Measurements from ENCODE around the gene PEX19.
"Not testable (repeated sequence)": the region's sequence is repeated elsewhere in the genome, so short reads cannot be mapped to it uniquely, and the experiment has no call there.

Gene PEX19, protein sequence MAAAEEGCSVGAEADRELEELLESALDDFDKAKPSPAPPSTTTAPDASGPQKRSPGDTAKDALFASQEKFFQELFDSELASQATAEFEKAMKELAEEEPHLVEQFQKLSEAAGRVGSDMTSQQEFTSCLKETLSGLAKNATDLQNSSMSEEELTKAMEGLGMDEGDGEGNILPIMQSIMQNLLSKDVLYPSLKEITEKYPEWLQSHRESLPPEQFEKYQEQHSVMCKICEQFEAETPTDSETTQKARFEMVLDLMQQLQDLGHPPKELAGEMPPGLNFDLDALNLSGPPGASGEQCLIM

DNA sequence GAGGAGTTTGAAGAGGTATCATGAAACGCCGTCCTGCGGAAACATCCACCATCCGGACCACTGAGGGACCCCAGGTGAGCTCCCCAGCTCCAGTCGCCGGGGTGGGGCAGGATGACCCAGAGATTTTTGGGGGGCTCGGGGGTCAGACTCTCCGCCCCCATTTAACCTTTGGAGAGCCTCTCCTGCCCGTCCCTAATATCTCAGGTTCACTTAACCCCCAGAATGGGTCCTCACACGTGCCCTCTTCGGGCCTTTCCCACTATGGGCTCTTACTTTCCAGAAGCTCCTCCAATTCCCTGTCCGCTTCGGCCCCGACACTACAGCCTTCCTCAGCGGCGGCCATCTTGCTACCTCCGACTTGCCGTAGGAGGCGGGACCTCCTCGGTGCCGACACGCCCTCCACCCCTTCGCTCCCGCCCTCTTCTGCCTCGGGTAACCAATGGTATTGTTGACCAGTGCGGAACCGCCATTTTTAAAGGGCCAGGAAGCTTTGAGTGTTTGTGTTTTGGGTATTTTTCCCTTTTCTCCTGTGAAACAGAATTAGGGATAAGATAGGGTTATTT, at the start of gene PEX19:
Gene PEX19 (minus strand): TSS at position 352 of the 563 bp plus-strand sequence. CDS start 9 bp downstream, at position 343.
- peak; percentile 76 for DNase-seq (ENCODE audit: low spot score)

DNA sequence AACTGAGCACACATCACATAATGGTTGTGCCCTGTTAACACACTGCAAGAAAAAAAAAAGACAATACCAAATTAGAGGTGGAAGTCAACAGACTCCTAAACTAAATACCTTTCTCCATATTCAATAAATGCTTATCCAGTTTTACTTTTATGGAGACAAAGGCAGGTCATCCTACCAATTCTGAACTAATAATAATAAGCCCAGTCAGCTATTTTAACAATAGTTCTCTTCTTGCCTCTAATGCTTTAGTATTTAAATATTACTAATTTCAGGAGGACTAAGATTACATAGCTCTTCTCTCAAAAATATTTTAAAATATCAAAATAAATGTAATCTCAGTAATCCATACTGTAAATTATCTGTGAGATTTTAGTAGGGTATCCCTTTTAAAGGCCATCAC, 47.6 kb upstream of the PEX19 start:
- no peak for DNase-seq (ENCODE audit: low spot score)

DNA sequence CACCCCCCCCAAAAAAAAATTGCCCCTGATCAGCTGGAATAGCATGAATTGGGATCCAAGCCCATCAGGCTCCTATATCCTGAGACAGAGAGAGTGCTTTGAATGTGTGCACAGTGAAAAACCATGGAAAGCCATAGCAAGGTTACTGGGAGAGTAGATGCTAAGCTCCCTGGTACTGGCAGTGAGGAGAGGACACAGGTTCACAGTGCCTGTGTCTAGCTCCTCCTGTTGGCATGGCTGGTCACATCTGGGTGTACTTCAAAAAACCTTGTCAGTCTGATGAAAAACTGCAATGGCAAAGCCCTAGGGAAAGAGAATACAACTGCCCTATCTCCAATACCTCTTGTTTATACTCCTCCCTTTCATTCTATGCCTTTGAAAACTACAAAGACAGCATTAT, 45.2 kb upstream of the PEX19 start:
- DNase-seq (ENCODE audit: low spot score) = no peak

DNA sequence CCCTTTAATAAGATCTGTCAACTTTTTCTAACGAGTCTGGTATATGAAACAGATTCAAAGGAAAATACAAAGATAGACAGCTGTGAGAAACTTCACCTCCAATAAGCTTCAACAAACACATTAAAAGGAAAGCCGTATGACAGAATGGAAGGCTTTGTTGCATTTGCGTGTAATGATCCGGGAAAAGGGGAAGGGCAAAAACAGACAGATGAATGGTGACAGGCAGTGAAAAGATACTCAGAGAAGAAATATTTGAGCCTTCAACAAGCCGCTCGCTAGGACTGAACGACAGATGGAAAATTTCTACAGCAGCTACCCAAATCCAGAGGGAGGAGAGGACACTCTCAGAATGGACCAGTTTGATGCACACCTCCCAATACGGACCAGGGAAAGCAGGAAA, 43.3 kb upstream of the PEX19 start:
- DNase-seq (ENCODE audit: low spot score) = no peak

DNA sequence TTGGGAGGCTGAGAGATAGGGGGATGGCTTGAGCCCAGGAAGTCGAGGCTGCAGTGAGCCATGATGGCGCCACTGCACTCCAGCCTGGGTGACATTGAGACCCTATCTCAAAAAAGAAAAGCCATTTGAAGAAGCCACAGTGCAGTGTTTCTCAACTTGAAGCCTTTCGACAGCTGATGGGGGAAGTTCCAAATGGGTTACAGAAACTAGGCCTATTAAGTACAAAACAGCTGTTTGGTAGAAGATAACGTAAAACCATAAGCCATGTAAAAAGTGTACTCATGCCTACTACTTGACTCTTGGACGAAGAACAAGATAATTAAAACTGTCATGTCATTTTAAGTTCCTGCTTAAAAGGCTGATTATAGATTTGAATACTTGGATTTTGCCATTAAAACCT, 41.5 kb upstream of the PEX19 start:
- DNase-seq (ENCODE audit: low spot score) = no peak

DNA sequence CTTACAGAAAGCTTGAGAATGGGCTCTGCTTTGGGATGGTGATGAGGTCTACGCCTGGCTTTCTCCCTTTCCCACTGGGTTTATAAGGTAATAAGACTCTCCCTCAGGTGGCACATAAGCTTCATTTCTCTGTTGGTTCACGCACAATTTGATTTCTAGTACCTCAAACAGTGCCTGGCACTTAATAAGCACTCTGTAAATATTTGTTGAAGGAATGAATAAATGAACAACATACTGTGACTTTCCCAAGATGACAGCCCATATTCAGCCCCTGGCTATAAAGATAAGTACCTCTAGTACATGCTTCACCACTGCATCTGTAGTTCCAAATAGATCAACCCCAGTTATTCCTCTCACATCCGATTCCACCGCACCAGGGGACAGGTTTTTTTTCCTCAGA, 40.3 kb upstream of the PEX19 start:
- DNase-seq (ENCODE audit: low spot score) = no peak

DNA sequence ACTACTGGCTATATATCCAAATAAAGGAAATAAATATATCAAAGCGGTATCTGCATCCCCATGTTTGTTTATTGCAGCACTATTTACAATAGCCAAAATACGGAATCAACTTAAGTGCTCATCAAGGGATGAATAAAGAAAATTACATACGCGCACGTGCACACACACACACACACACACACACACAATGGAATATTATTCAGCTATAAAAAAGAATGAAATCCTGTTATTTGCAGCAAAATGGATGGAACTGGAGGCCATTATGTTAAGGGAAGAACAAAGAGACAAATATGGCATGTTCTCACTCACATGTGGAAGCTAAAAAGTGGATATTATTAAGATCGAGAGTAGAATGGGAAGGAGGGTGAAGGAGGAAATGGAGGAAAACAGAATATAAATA, 37.9 kb upstream of the PEX19 start:
- no peak for DNase-seq (ENCODE audit: low spot score)

DNA sequence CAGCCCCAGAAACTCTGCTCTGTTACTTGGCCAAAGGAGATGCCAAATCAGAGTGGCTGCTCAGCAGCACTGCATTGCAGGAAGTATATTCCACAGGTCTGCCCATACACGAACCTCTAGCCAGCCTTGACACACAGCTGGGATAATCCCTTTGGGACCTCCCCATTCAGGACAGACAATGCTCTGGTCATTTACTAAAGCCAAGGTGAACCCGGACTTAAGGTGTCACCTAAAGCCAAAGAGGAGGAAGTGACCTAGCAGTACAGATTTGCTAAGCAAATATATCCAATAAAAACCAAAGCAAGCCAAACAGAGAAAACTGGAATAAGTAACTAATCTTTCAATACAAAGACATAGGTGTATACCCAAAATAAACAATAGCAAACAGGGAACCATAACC, 30.4 kb upstream of the PEX19 start:
- no peak for DNase-seq (ENCODE audit: low spot score)

DNA sequence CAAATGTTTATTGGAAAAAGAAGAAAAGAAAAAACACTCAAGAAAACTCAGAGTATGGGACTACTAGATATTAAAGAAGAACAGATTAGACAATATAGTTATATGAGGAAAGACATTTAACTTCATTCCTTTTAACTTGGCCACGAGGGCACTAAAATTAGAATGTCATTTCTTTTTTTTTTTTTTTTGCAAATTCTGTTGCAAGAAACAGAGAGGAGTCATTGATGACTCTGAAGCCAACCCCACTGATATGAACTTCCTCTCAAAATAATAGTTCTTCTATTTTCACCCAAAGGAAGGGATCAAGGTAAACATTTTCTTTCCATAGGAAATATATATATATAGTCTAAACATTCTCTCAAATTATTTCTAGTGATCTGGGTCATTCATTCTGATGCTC, 24.6 kb upstream of the PEX19 start:
- DNase-seq (ENCODE audit: low spot score) = no peak

DNA sequence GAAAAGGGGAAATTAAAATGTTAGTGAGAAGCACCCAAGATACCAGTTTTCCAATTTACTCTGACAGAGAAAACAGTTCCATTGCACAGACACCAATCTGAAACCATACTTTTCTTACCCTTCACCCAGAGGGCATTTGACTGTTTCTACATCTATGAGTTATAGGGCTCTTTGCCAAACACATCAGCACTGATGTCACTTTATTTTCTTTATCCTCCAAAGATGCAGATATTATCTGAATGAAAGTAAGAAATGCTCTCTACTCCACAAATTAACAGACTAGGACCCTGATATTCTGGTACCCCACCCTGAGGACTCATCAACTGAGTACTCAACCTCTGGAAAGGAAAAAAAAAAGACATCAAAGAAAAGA, 24.2 kb upstream of the PEX19 start:
- DNase-seq (ENCODE audit: low spot score) = no peak

DNA sequence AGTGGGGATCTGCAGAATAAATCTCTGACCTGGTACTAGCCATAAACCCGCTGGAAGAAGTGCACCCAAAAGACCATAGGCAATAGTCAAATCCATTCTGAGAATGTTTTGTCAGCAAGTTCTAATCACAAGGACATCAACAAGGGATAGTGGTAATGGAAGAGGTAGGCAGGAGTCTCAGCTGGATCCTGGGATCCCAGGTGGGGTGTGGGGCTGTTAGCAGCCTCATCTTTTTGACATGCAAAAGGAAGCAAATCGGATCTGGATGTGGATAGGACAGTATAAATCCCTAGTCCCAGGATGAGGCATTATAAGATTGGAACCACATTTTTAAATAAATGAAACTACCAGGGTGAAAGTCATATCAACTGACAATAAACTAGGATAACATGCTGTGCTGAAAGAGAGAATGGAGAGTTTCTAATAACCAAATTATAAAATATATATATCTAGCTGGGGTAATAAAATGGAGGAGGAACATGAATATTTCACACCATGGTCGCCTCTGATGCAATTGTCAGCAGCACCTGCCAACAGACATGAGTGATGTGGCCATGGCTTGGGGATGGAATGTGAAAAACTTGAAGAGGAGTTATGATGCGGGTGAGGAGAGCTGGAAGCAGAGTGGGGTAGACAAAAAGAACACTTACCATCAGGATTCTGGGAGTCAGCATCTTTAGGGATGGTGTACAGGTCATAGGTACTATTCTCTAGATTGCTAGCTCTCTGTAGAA, 23.7 kb upstream of the PEX19 start:
- DNase-seq (ENCODE audit: low spot score) = no peak

DNA sequence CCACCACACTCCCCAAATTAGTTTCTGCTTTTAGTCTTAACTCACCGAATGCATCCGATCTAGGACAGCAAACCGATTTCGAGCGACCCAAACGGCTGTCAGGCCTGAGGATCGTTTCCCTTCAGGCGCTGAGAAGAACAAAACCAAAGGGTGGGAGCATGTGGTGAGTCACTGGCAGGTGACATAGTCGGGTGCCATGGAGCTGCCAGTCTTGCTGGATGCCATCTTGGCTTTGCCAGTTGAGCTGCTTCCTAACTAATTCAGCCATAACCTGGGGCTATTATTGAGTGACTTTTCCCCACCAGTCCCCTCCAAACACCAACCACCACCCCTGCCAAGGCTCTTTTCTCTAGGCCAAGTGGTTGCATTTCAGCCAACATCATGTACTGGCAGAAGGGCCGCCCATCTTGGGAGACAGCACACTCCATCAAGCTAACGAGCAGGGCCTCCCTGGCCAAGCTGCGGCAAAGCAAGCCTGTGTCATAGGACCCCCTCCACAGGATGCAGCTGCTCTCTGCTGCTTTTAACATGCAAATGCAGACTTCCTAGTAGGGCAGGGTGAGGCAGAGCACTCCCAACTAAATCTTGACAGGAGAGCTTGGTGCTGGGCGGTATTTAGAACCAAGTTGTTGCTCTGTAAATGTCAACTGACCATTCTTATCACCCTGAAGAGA, 22.3 kb upstream of the PEX19 start:
- DNase-seq (ENCODE audit: low spot score) = no peak

DNA sequence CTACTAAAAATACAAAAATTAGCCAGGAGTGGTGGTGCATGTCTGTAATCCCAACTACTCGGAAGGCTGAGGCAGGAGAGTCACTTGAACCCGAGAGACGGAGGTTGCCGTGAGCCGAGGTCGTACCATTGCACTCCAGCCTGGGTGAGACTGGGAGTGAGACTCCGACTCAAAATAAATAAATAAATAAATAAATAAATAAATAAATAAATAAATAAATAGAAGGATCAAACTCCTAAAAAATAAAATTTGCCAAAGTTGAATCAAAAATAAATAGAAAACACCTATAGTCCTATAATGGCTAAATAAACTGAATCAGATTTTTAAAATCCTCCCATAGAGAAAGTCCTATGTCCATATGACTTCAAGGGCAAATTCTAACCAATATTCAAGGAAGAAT, 15.2 kb upstream of the PEX19 start:
- no peak for DNase-seq (ENCODE audit: low spot score)

DNA sequence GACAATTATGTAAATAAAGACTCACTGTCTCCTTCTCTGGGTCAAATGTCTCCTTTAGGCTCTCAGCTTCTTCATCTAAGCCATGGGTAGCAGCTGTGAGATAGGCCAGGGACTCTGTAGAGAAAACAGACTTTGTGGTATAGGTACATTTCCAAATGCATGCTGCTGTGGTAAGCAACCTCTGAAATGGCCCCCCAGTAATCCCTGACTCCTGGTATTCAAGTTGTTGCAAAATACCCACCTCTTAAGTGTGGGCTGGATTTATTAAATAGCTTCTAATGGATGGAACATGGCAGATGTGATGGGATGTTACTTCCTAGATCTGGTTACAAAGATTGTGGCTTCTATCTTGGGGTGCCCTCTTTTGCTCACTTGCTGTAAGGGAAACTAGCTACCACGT, 11.1 kb upstream of the PEX19 start:
- DNase-seq (ENCODE audit: low spot score) = no peak

DNA sequence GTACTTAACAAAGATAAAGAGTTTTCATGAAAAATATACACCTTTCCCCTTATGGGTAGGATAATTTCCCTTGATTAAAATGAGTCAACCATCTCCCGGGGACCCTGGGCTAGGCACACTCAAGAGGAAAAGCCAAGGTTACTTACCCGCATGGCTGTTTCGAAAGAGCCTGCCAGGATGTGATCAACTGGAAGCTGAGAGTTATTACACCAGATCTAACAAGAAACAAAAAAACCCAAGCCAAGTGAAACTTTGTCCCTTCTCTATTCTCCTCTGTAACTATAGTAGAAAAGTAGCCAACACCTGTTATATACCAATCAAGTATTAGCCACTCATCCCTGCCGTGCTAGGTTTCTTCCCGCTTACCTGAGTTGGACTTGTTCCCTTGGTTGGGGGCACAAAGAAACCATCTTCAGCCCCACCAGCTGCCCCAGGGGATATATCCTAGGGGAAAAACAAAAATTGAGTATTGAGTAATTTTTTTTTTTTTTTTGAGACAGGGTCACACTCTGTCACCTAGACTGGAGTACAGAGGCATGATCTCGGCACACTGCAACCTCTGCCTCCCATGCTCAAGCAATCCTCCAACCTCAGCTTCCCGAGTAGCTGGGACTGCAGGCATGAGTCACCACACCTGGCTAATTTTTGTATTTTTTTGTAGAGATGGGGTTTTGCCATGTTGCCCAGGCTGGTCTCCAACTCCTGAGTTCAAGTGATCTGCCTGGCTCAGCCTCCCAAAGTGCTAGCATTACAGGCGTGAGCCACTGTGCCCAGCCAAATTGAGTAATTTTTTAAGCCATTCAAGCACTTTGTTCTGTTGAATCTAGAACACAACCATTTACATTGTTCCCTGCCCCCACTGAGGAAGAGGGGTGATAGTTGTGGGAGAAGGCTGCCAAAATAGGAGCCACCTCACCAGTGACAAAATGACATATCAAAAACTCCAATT, 8.4 kb upstream of the PEX19 start:
- DNase-seq (ENCODE audit: low spot score) = no peak

DNA sequence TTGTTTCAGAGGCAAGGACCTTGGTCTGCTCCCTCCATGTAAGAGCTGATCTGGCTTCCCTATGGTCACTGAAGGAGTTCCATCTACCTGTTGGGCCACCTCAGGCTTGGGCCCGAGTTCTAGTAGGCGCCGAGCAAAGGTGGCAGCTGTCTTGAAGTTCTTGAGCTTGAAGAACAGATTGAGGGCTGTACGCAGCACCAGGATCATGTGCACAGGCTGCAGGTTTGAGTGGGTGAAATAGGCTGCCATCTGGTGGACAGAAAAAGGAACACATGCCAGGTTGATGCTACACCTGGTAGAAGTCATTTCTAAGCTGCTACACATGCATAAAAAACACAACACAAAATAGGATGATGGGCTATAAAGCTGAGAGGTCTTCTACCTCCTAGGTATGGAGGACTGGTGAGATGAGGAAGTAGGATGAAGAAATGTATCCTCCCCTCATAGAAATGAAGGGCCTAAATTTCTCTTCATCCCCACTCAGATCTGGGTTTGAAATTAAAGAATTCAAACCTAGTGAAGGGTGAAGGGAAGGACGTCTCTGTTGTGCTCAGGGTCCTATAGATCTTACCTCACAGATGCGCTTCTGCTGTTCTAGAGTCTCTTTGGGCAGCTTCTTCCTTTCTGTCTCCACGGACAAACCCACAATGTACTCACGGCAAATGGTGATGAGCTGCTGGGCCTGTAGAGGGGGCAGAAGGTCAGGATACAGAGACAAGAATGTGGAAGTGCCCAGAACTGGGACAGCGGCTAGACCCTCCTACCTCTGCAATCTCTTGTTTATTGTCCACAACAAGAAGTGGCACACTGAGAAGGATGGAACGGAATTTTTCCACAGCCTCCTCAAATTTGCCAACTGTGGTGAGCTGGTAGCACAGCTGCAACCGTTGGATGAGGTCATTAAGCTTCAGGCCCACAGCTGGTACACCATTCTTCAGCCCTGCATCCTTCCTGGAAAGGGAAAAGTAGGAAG, 6.6 kb upstream of the PEX19 start:
- DNase-seq (ENCODE audit: low spot score) = peak; percentile 58

DNA sequence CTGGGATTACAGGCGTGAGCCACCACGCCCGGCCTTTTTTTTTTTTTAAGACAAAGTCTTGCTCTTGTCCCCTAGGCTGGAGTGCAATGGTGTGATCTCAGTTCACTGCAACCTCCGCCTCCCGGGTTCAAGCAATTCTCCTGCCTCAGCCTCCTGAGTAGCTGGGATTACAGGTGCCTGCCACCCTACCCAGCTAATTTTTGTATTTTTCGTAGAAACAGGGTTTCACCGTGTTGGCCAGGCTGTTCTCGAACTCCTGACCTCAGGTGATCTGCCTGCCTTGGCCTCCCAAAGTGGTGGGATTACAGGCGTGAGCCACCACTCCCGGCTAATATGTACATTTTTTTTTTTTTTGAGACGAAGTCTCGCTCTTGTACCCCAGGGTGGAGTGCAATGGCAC, 2.8 kb upstream of the PEX19 start:
- DNase-seq (ENCODE audit: low spot score) = not testable (repeated sequence)

DNA sequence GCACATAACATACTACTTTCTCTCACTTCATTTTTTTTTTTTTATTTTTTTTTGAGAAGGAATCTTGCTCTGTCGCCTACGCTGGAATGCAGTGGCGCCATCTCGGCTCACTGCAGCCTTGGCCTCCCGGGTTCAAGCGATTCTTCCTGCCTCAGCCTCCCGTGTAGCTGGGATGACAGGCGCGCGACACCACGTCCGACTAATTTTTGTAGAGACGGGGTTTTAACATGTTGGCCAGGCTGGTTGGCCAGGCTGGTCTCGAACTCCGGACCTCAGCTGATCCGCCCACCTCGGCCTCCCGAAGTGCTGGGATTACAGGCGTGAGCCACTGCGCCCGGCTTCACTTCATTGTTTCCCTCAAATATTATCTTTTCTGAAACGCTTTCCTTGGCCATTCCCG, 573 bp upstream of the PEX19 start:
- no peak for DNase-seq (ENCODE audit: low spot score)

DNA sequence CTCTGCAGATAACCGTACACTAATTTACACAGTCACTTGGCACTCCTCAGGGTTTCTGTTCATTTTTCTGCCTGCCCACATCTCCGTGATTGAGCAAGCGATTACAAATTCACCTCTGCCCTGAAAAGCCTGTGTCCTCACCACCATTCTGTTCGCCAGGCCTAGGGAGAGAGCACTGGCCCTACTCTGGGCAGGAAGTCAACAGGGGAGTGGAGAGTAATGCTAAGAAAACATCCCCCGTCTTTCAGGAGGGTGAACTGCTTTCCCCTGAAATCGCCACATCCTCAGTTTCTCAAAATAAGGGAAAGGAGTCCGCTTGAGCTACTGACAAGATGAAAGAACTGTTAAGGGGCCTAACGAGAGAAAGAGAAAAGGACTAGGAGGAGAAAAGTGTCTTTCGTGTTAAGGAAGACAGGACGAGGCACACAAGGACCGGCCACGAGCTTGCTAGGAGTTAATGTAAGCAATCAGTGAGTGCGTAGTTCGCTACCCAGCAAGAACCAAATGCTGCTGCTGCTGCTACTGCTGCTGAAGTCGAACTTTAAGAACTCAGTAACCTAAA, 632 bp downstream of the PEX19 start:
- DNase-seq (ENCODE audit: low spot score) = peak; percentile 18

DNA sequence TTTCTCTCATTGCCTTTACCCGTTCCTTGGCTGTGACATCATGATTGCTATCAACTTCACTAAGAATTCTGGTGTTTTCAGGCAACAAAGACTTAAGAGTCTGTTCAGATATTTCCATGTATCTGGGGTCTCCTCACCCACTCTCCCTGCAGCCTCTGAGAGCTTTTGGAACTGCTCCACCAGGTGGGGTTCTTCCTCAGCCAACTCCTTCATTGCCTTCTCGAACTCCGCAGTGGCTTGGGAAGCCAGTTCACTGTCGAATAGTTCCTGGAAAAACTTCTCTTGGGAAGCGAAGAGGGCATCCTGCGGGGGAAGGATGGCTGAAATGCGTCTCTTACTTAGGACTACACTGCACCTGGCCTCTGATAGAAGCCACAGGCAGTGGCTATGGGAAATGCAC, 2.1 kb downstream of the PEX19 start:
- DNase-seq (ENCODE audit: low spot score) = no peak
